Activated B cell treated with CpG ODN at 0.5 μM for 24 hours (primary cell): ENCODE measurements around the gene CIDEC. TPM values are rescaled to one million over a fixed set of nuclear protein-coding genes. Genes with fewer than 3 reads are reported as not detected.
"Not testable (repeated sequence)": the region's sequence is repeated elsewhere in the genome, so short reads cannot be mapped to it uniquely, and the experiment has no call there.

Experiments used
- ATAC-seq: fragments of 200-7000 bp; cut with Tn5 transposase; one replicate; pipeline ENCODE4 v1.10.0; 2021; ENCODE audit warnings: low read depth, mild to moderate bottlenecking, moderate library complexity
- CTCF ChIA-PET: fragments of 350-600 bp; sonication (Branson Sonifier 250); formaldehyde crosslinking; loops from one replicate; lab custom pipeline; 2021; ENCODE audit warnings: antibody characterized with exemption; lab: Charles Lee
- POLR2A ChIA-PET: fragments of 350-600 bp; sonication (Branson Sonifier 250); formaldehyde crosslinking; loops from one replicate; lab custom pipeline; 2021; ENCODE audit warnings: antibody characterized with exemption; lab: Charles Lee
- DNase-seq: peaks from one replicate; pipeline ENCODE4 v3.0.0; 2022
- H3K27ac Mint-ChIP-seq: one replicate; pipeline ENCODE4 v1.8.0; 2020; ENCODE audit warnings: mixed read lengths
- H3K27me3 Mint-ChIP-seq: one replicate; pipeline ENCODE4 v1.8.0; 2021; ENCODE audit warnings: mixed read lengths
- H3K36me3 Mint-ChIP-seq: one replicate; pipeline ENCODE4 v1.8.0; 2021; ENCODE audit warnings: low read depth, mixed read lengths
- H3K4me1 Mint-ChIP-seq: one replicate; pipeline ENCODE4 v1.8.0; 2021; ENCODE audit warnings: mixed read lengths
- H3K4me3 Mint-ChIP-seq: one replicate; pipeline ENCODE4 v1.8.0; 2020; ENCODE audit warnings: mild to moderate bottlenecking, mixed read lengths
- H3K9me3 Mint-ChIP-seq: one replicate; pipeline ENCODE4 v1.8.0; 2020; ENCODE audit warnings: mixed read lengths
- intact Hi-C: fragments of 100-400 bp; cut with micrococcal nuclease; formaldehyde crosslinking; loops from one replicate; pipeline ENCODE4 v1.15.1; 2024
- total RNA-seq: library from RNA; stranded (reverse); gene quantifications from 2 replicates; pipeline ENCODE4 v1.2.3, GENCODE V29; 2022
- TF ChIP-seq, protein P1 (sequence below): fragments of 200-600 bp; IDR thresholded peaks from one replicate; pipeline ENCODE4 v1.8.0; 2022; ENCODE audit warnings: antibody characterized with exemption, mild to moderate bottlenecking

Gene CIDEC
- total RNA-seq, 1 donor from 2014 or later: not detected

DNA sequence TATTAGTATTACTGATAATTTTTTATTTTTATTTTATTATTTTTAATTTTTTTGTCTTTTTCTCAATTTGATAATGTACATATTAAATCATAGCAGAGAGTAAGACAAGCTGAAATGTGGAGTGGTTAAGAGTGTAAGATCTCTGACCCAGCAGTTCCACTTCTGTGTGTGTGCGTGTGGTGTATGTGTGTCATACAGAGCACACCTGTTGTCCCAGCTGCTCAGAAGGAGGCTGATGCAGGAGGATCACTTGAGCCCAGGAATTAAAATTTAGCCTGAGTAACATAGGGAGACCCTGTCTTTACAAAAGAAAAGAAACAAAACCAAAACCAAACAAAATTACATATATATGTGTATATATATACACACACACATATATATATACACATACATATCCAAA, 1.4 kb upstream of the CIDEC start:
- Mint-ChIP-seq H3K27me3 (peaks cover 7% of the 10 kb centered on the region), H3K27ac (no peak overlapping the region), H3K4me1 (no peaks in the 10 kb centered on the region), H3K9me3 (no peaks in the 10 kb centered on the region), H3K4me3 (no peak overlapping the region), H3K36me3 (no peaks in the 10 kb centered on the region)
- DNase-seq (no peak), ATAC-seq (no peak)
- intact Hi-C loops: no loop called here
- ChIA-PET POLR2A (no interaction called here), CTCF (interaction anchor here (0.7 kb wide), 1 partner anchor 32 kb away, joined by 3 read pairs; no protein-coding TSS in a partner anchor)
- TF ChIP-seq, protein P1, sequence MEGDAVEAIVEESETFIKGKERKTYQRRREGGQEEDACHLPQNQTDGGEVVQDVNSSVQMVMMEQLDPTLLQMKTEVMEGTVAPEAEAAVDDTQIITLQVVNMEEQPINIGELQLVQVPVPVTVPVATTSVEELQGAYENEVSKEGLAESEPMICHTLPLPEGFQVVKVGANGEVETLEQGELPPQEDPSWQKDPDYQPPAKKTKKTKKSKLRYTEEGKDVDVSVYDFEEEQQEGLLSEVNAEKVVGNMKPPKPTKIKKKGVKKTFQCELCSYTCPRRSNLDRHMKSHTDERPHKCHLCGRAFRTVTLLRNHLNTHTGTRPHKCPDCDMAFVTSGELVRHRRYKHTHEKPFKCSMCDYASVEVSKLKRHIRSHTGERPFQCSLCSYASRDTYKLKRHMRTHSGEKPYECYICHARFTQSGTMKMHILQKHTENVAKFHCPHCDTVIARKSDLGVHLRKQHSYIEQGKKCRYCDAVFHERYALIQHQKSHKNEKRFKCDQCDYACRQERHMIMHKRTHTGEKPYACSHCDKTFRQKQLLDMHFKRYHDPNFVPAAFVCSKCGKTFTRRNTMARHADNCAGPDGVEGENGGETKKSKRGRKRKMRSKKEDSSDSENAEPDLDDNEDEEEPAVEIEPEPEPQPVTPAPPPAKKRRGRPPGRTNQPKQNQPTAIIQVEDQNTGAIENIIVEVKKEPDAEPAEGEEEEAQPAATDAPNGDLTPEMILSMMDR: no peak

DNA sequence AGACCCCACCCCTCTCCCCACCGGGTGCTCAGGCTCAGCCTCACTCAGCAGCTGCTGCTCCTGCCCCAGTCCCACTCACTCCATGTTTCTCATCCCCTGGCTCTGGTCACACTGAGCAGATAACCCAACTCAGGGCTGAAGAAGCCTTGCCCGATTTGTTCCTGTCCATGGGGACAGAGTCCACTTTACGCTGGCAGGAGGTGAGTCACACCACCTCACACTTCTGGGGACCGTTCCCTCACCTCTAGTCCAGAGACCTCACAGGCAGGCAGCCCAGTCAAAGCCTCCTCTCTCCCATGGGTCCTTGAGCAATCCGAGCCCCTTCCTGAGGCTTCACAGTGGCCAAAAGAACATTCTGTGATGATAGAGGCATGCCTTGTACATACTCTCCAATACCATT, 1.4 kb downstream of the CIDEC start:
- H3K36me3 Mint-ChIP-seq: no peaks in the 10 kb centered on the region
- no peaks in the 10 kb centered on the region for H3K4me1 Mint-ChIP-seq
- TF ChIP-seq, protein P1: no peak
- intact Hi-C loops: no loop called here
- DNase-seq (no peak), ATAC-seq (no peak)
- no peak overlapping the region for H3K4me3 Mint-ChIP-seq
- no peaks in the 10 kb centered on the region for H3K9me3 Mint-ChIP-seq
- ChIA-PET POLR2A (no interaction called here), CTCF (no interaction called here)
- peaks cover 7% of the 10 kb centered on the region for H3K27me3 Mint-ChIP-seq
- H3K27ac Mint-ChIP-seq: no peak overlapping the region

GRCh38 chr3:9876991-9877390, 3.1 kb downstream of the CIDEC start:
- ChIA-PET CTCF (no interaction called here), POLR2A (no interaction called here)
- H3K9me3 Mint-ChIP-seq: no peaks in the 10 kb centered on the region
- no peak for DNase-seq
- ATAC-seq: no peak
- H3K4me3 Mint-ChIP-seq: no peak overlapping the region
- H3K27me3 Mint-ChIP-seq: peaks cover 7% of the 10 kb centered on the region
- no peaks in the 10 kb centered on the region for H3K36me3 Mint-ChIP-seq
- intact Hi-C loops: no loop called here
- H3K27ac Mint-ChIP-seq: no peak overlapping the region
- TF ChIP-seq, protein P1: no peak
- H3K4me1 Mint-ChIP-seq: no peaks in the 10 kb centered on the region

GRCh38 chr3:9876255-9876654, 3.8 kb downstream of the CIDEC start:
- H3K27ac Mint-ChIP-seq, H3K4me1 Mint-ChIP-seq, H3K9me3 Mint-ChIP-seq, ATAC-seq, H3K36me3 Mint-ChIP-seq, intact Hi-C loops, H3K4me3 Mint-ChIP-seq, H3K27me3 Mint-ChIP-seq, CTCF ChIA-PET, DNase-seq: not testable (repeated sequence)
- POLR2A ChIA-PET: interaction anchor here (0.7 kb wide), 1 partner anchor 15 kb away, joined by 9 read pairs; no protein-coding TSS in a partner anchor

DNA sequence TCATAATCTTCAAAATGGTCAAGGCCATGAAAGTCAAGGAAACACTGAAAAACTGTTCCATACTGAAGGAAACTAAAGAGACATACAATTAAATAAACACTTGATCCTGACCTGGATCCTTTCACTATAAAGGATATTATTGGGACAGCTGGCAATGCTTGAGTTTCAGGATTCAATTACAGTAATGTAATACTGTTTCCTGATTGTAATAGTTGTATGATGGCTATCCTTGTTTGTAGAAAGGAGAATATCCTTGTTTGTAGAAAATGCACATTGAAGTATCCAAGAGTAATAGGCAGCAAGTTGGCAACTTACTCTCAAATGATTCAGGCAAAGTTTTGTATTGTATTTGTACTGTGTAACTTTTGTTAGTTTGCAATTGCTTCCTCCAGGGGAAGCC, 4.6 kb downstream of the CIDEC start:
- DNase-seq (no peak), ATAC-seq (no peak)
- Mint-ChIP-seq H3K36me3 (no peaks in the 10 kb centered on the region), H3K27ac (no peak overlapping the region), H3K4me1 (no peaks in the 10 kb centered on the region), H3K4me3 (no peak overlapping the region), H3K9me3 (no peaks in the 10 kb centered on the region), H3K27me3 (peaks cover 7% of the 10 kb centered on the region)
- intact Hi-C loops: no loop called here
- CTCF ChIA-PET: no interaction called here
- TF ChIP-seq, protein P1: no peak
- POLR2A ChIA-PET: no interaction called here

DNA sequence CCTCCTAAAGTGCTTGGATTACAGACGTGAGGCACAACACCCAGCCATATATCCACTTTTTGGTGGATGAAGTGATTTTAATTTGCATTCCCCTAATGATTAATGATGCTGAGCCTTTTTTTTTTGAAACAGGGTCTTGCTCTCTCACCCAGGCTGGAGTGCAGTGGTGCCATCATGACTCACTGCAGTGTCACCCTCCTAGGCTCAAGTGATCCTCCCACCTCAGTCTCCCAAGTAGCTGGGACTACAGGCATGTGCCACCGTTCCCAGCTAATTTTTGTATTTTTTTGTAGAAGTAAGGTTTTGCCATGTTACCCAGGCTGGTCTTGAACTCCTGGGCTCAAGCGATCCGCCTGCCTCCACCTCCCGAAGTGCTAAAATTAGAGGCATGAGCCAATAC, 8.0 kb downstream of the CIDEC start:
- H3K9me3 Mint-ChIP-seq, POLR2A ChIA-PET, DNase-seq, H3K4me1 Mint-ChIP-seq, H3K4me3 Mint-ChIP-seq, H3K27ac Mint-ChIP-seq, H3K27me3 Mint-ChIP-seq, H3K36me3 Mint-ChIP-seq, CTCF ChIA-PET, ATAC-seq, intact Hi-C loops: not testable (repeated sequence)
